Neural cell (in vitro differentiated cells): ENCODE data around the gene LRRTM2. TPM values are rescaled to one million over a fixed set of nuclear protein-coding genes. Genes with fewer than 3 reads are reported as not detected.

ENCODE experiments used
- H2AFZ ChIP-seq: fragments of 200-600, 300-800 bp; sonication (generic), shearing (Covaris generic); 2 replicates; pipeline ENCODE4 v1.6.0; 2014; ENCODE audit warnings: low read depth, mild to moderate bottlenecking, antibody characterized with exemption, low read length, moderate library complexity
- H3F3A ChIP-seq: fragments of 200-600 bp; shearing (Covaris generic); 2 replicates; pipeline ENCODE4 v1.6.1; 2016; ENCODE audit warnings: mild to moderate bottlenecking, moderate library complexity, mixed read lengths, antibody characterized with exemption, low read length; ENCODE audit not compliant: insufficient read depth, poor library complexity, severe bottlenecking
- H3K27ac ChIP-seq: fragments of 200-600, 300-800 bp; sonication (generic), shearing (Covaris generic); 2 replicates; pipeline ENCODE4 v1.5.1; 2014; ENCODE audit warnings: mild to moderate bottlenecking, low read length, moderate library complexity
- H3K27me3 ChIP-seq: fragments of 300-800, 200-600 bp; sonication (generic), shearing (Covaris generic); 2 replicates; pipeline ENCODE4 v1.6.0; 2014; ENCODE audit warnings: mild to moderate bottlenecking, low read depth, low read length, moderate library complexity; ENCODE audit not compliant: insufficient read depth
- H3K36me3 ChIP-seq: fragments of 300-800, 200-600 bp; sonication (generic), shearing (Covaris generic); 2 replicates; pipeline ENCODE4 v1.5.1; 2014; ENCODE audit warnings: mild to moderate bottlenecking, antibody characterized with exemption, low read length, moderate library complexity; ENCODE audit not compliant: insufficient read depth
- H3K4me2 ChIP-seq: fragments of 300-800, 200-600 bp; sonication (generic), shearing (Covaris generic); 2 replicates; pipeline ENCODE4 v1.6.0; 2014; ENCODE audit warnings: mild to moderate bottlenecking, low read length
- H3K4me3 ChIP-seq: fragments of 300-800, 200-600 bp; sonication (generic), shearing (Covaris generic); 2 replicates; pipeline ENCODE4 v1.5.1; 2014; ENCODE audit warnings: mild to moderate bottlenecking, low read length, moderate library complexity
- H3K79me2 ChIP-seq: fragments of 200-600 bp; shearing (Covaris generic); replicated peaks from 2 replicates; pipeline ENCODE4 v1.6.0; 2014; ENCODE audit warnings: mild to moderate bottlenecking, low read length, moderate library complexity; ENCODE audit not compliant: insufficient read depth
- H3K9ac ChIP-seq: fragments of 300-800, 200-600 bp; sonication (generic), shearing (Covaris generic); 2 replicates; pipeline ENCODE4 v1.6.1; 2016; ENCODE audit warnings: mild to moderate bottlenecking, low read length, mixed read lengths
- H3K9me2 ChIP-seq: fragments of 200-600 bp; shearing (Covaris generic); 2 replicates; pipeline ENCODE4 v1.6.1; 2016; ENCODE audit warnings: mild to moderate bottlenecking, low read length, mixed read lengths; ENCODE audit not compliant: insufficient read depth
- H3K9me3 ChIP-seq: fragments of 200-600, 300-800 bp; sonication (generic), shearing (Covaris generic); 2 replicates; pipeline ENCODE4 v1.6.1; 2016; ENCODE audit warnings: mild to moderate bottlenecking, mixed run types, low read length, moderate library complexity, mixed read lengths
- H4K20me1 ChIP-seq: fragments of 200-600 bp; shearing (Covaris generic); 2 replicates; pipeline ENCODE4 v1.6.1; 2016; ENCODE audit warnings: mild to moderate bottlenecking, mixed run types; ENCODE audit not compliant: insufficient read depth
- EP300 ChIP-seq: fragments of 450-650 bp; conservative IDR thresholded peaks from 2 replicates; pipeline ENCODE4 v1.6.1; 2014; ENCODE audit warnings: antibody characterized with exemption, mild to moderate bottlenecking, moderate library complexity; ENCODE audit not compliant: poor library complexity, severe bottlenecking
- EZH2 ChIP-seq: fragments of 200-600, 300-800 bp; shearing (Covaris generic), sonication (generic); IDR thresholded peaks from 2 replicates; pipeline ENCODE4 v1.6.1; 2014; ENCODE audit warnings: antibody characterized with exemption, low read length, borderline replicate concordance, mild to moderate bottlenecking; ENCODE audit not compliant: insufficient read depth, poor library complexity, severe bottlenecking
- MXI1 ChIP-seq: fragments of 450-650 bp; conservative IDR thresholded peaks from 2 replicates; pipeline ENCODE4 v1.6.1; 2014; ENCODE audit warnings: antibody characterized with exemption, mild to moderate bottlenecking; ENCODE audit not compliant: poor library complexity, severe bottlenecking
- POLR2AphosphoS5 ChIP-seq: IDR thresholded peaks from 2 replicates; pipeline ENCODE4 v1.6.1; 2012
- RAD21 ChIP-seq: fragments of 450-650 bp; conservative IDR thresholded peaks from 2 replicates; pipeline ENCODE4 v1.6.1; 2014; ENCODE audit warnings: antibody characterized with exemption, mild to moderate bottlenecking, moderate library complexity
- SMC3 ChIP-seq: fragments of 450-650 bp; conservative IDR thresholded peaks from 2 replicates; pipeline ENCODE4 v1.6.1; 2014; ENCODE audit warnings: antibody characterized with exemption, mild to moderate bottlenecking, moderate library complexity; ENCODE audit not compliant: poor library complexity
- TAF1 ChIP-seq: IDR thresholded peaks from 2 replicates; pipeline ENCODE4 v1.6.1; 2012; ENCODE audit warnings: low read depth
- polyA plus RNA-seq: library from polyadenylated mRNA; depleted of rRNA; stranded (reverse); fragments of >200 nt; gene quantifications from 2 replicates; pipeline ENCODE4 v1.2.3, GENCODE V29; 2014
- TF ChIP-seq, protein P1 (sequence below): fragments of 450-650 bp; IDR thresholded peaks from 2 replicates; pipeline ENCODE4 v1.5.1; 2014; ENCODE audit warnings: antibody characterized with exemption, mild to moderate bottlenecking, moderate library complexity; ENCODE audit not compliant: poor library complexity, severe bottlenecking
- TF ChIP-seq, protein P2 (sequence below): IDR thresholded peaks from 2 replicates; pipeline ENCODE4 v1.6.1; 2012; ENCODE audit warnings: borderline replicate concordance

Gene LRRTM2
- polyA plus RNA-seq, 1 donor from 2014 or later: 5.9 TPM

DNA sequence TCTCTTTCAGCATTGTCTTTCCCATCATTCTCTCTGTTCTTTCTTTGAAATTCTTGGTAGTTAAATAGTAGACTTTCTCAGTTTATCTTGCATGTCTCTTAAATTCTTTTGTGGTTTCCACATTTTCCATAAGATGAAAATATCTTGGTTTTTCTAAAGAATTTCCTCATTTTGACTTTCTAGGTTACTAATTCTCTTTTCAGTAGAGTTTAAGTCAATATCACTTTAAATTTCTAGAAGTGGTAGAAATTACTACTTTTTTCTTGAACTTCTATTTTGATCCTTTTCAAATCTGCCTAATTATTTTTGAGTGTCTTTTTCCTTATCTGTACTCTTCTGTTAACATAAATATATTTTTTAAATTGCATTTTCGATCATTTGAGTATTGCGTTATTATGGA, 23.6 kb upstream of the LRRTM2 start:
- no peak overlapping the region for H3K27ac ChIP-seq
- no peaks in the 10 kb centered on the region for H4K20me1 ChIP-seq
- no peaks in the 10 kb centered on the region for H3K79me2 ChIP-seq
- no peaks in the 10 kb centered on the region for H3F3A ChIP-seq
- no peak overlapping the region for H2AFZ ChIP-seq
- H3K36me3 ChIP-seq: no peaks in the 10 kb centered on the region
- H3K9me2 ChIP-seq: no peaks in the 10 kb centered on the region
- no peak overlapping the region for H3K9ac ChIP-seq
- no peaks in the 10 kb centered on the region for H3K27me3 ChIP-seq
- no peak overlapping the region for H3K4me2 ChIP-seq
- no peak overlapping the region for H3K4me3 ChIP-seq
- no peak for TF ChIP-seq RAD21
- TF ChIP-seq, protein P1, sequence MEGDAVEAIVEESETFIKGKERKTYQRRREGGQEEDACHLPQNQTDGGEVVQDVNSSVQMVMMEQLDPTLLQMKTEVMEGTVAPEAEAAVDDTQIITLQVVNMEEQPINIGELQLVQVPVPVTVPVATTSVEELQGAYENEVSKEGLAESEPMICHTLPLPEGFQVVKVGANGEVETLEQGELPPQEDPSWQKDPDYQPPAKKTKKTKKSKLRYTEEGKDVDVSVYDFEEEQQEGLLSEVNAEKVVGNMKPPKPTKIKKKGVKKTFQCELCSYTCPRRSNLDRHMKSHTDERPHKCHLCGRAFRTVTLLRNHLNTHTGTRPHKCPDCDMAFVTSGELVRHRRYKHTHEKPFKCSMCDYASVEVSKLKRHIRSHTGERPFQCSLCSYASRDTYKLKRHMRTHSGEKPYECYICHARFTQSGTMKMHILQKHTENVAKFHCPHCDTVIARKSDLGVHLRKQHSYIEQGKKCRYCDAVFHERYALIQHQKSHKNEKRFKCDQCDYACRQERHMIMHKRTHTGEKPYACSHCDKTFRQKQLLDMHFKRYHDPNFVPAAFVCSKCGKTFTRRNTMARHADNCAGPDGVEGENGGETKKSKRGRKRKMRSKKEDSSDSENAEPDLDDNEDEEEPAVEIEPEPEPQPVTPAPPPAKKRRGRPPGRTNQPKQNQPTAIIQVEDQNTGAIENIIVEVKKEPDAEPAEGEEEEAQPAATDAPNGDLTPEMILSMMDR: no peak
- no peak for TF ChIP-seq POLR2AphosphoS5
- H3K9me3 ChIP-seq: no peaks in the 10 kb centered on the region

DNA sequence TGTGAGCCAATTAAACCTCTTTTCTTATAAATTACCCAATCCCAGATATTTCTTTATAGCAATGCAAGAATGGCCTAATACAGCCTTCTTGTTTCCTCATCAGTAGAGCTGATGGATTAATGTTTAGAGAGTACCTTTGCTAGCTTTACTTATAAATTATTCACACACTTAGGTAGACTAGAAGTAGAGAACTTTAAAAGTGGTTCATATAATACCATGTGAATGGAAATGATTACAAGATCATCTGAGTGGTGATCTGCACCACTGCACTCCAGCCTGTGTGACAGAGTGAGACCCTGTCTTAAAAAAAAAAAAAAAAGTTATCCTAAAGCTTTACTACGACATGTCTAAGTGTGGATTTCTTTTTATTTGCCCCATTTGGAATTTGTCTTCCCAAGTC, 23.2 kb upstream of the LRRTM2 start:
- no peaks in the 10 kb centered on the region for H3K79me2 ChIP-seq
- no peak overlapping the region for H3K4me2 ChIP-seq
- H3F3A ChIP-seq: no peaks in the 10 kb centered on the region
- H3K27me3 ChIP-seq: no peaks in the 10 kb centered on the region
- H3K27ac ChIP-seq: no peak overlapping the region
- H2AFZ ChIP-seq: no peak overlapping the region
- H3K9me2 ChIP-seq: no peaks in the 10 kb centered on the region
- no peaks in the 10 kb centered on the region for H4K20me1 ChIP-seq
- H3K4me3 ChIP-seq: no peak overlapping the region
- no peaks in the 10 kb centered on the region for H3K9me3 ChIP-seq
- TF ChIP-seq, protein P1: no peak
- TF ChIP-seq TAF1 (no peak), MXI1 (no peak), SMC3 (no peak), EZH2 (no peak), POLR2AphosphoS5 (no peak), RAD21 (no peak), EP300 (no peak)
- TF ChIP-seq, protein P2, sequence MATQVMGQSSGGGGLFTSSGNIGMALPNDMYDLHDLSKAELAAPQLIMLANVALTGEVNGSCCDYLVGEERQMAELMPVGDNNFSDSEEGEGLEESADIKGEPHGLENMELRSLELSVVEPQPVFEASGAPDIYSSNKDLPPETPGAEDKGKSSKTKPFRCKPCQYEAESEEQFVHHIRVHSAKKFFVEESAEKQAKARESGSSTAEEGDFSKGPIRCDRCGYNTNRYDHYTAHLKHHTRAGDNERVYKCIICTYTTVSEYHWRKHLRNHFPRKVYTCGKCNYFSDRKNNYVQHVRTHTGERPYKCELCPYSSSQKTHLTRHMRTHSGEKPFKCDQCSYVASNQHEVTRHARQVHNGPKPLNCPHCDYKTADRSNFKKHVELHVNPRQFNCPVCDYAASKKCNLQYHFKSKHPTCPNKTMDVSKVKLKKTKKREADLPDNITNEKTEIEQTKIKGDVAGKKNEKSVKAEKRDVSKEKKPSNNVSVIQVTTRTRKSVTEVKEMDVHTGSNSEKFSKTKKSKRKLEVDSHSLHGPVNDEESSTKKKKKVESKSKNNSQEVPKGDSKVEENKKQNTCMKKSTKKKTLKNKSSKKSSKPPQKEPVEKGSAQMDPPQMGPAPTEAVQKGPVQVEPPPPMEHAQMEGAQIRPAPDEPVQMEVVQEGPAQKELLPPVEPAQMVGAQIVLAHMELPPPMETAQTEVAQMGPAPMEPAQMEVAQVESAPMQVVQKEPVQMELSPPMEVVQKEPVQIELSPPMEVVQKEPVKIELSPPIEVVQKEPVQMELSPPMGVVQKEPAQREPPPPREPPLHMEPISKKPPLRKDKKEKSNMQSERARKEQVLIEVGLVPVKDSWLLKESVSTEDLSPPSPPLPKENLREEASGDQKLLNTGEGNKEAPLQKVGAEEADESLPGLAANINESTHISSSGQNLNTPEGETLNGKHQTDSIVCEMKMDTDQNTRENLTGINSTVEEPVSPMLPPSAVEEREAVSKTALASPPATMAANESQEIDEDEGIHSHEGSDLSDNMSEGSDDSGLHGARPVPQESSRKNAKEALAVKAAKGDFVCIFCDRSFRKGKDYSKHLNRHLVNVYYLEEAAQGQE: no peak
- H3K36me3 ChIP-seq: no peaks in the 10 kb centered on the region
- H3K9ac ChIP-seq: no peak overlapping the region
